ENCODE data around the gene INS. TPM values are rescaled to one million over a fixed set of nuclear protein-coding genes. Genes with fewer than 3 reads are reported as not detected.
A peak's percentile ranks its signal among the peaks of the same experiment; 100 is the strongest.

INS gene
- total and polyA plus RNA-seq, 2 of the 8 experiments (the other 6 are each of a cell fraction or from before 2014, with no cell fraction given) = not detected

GRCh38 chr11:2151500-2152257 is 9.3 kb downstream of the INS start:
- Histone ChIP-seq H2BK15ac (ENCODE audit: low read length) (no peak overlapping the region), H3K9me3 (ENCODE audit: insufficient read depth in 2 of 2, low read depth in 1 of 2, low read length in 1 of 2) (no peaks in the 10 kb centered on the region), H4K91ac (replicated peaks; ENCODE audit: insufficient read length, low read length) (no peak overlapping the region), H3K56ac (replicated peaks; ENCODE audit: insufficient read length, low read depth, low read length) (no peak overlapping the region), H3K79me1 (ENCODE audit: low read depth, low read length) (no peaks in the 10 kb centered on the region), H4K5ac (ENCODE audit: insufficient read length, low read depth, low read length) (no peak overlapping the region), H3K4ac (replicated peaks; ENCODE audit: insufficient read length, low read depth, low read length) (no peak overlapping the region), H3K27ac (ENCODE audit: low read depth, low read length) (no peak overlapping the region), H4K20me1 (replicated peaks in 1 of 2; ENCODE audit: control insufficient read depth in 1 of 2, insufficient read depth in 2 of 2, low read length in 2 of 2) (no peaks in the 10 kb centered on the region), H3K36me3 (ENCODE audit: control insufficient read depth in 2 of 4, insufficient read depth in 4 of 4, low read length in 3 of 4) (no peaks in the 10 kb centered on the region), H3K4me1 (replicated peaks in 1 of 4; ENCODE audit: control insufficient read depth in 3 of 4, insufficient read depth in 4 of 4, low read length in 3 of 4) (peaks cover 0 to 3% (median 2%) of the 10 kb centered on the region in 4 experiments; a peak in 4 of 7 replicates), H3K18ac (ENCODE audit: extremely low read depth, low read length) (no peak overlapping the region), H2AK5ac (ENCODE audit: low read depth, low read length) (no peak overlapping the region), H3K27me3 (replicated peaks in 1 of 4; ENCODE audit: control insufficient read depth in 3 of 4, extremely low read depth in 1 of 4, insufficient read depth in 3 of 4, low read length in 3 of 4) (peaks cover 17 to 35% (median 31%) of the 10 kb centered on the region in 4 experiments), H3K9ac (replicated peaks in 1 of 4; ENCODE audit: extremely low read depth in 1 of 4, low read depth in 3 of 4, low read length in 3 of 4) (no peak overlapping the region), H2BK20ac (ENCODE audit: low read length) (no peak overlapping the region), H3K4me2 (ENCODE audit: insufficient read depth in 1 of 2, low read depth in 2 of 2, low read length in 2 of 2) (peak overlapping the region; percentile 29 to 30; a peak in 3 of 4 replicates), H2AFZ (ENCODE audit: low read length) (no peak overlapping the region), H2BK120ac (replicated peaks; ENCODE audit: low read depth, low read length) (no peak overlapping the region), H4K8ac (ENCODE audit: extremely low read depth, insufficient read depth, low read length) (no peak overlapping the region; the same call in 1 of the 2 replicates), H3K4me3 (ENCODE audit: extremely low read depth in 1 of 4, insufficient read depth in 2 of 4, low read depth in 3 of 4, low read length in 4 of 4) (peak overlapping the region in 1 of 4 experiments; percentile 33; a peak in 2 of 8 replicates), H2BK5ac (ENCODE audit: low read depth, low read length) (no peak overlapping the region), H2BK12ac (ENCODE audit: low read depth, low read length) (0 out of 2 replicates have a peak overlapping the region, but pooled peaks have one; percentile 42), H3K23me2 (ENCODE audit: low read depth, low read length) (no peaks in the 10 kb centered on the region), H3K14ac (ENCODE audit: insufficient read length) (no peak overlapping the region), H3K23ac (ENCODE audit: insufficient read length) (no peak overlapping the region), H3K79me2 (ENCODE audit: control insufficient read depth in 1 of 2, insufficient read depth in 2 of 2, low read length in 2 of 2) (no peaks in the 10 kb centered on the region)
- 13% methylated on average over 22 of the region's 22 CpGs; no CpG with 5 or more reads in 1 of the 2 experiments for WGBS, 2 experiments (ENCODE audit: extremely low coverage in 1 of 2, insufficient coverage in 1 of 2, insufficient read length in 1 of 2, insufficient replicate concordance in 2 of 2, low coverage in 1 of 2, low lambda C conversion rate in 2 of 2, missing lambda C conversion rate in 1 of 2)
- peak in 1 of 2 experiments; percentile 91 for DNase-seq (ENCODE audit: low read depth in 1 of 2, low spot score in 2 of 2)
- ChIA-PET CTCF (ENCODE audit: partially characterized antibody) (interaction anchor here (0.6 to 18.5 kb wide), 93 partner anchors 14 to 759 kb away, joined by 3 to 551 read pairs (median 6); partner anchors contain the start of genes H19, IGF2, INS and KRTAP5-6), POLR2A (ENCODE audit: partially characterized antibody) (interaction anchor here (0.9 to 1.5 kb wide), 7 partner anchors 8 to 458 kb away, joined by 3 to 9 read pairs (median 3); no protein-coding TSS in a partner anchor)
- peak; percentile 90 for FAIRE-seq
- TF ChIP-seq CTCF (IDR thresholded peaks at IDR 0.05; ENCODE audit: control extremely low read depth in 1 of 3, insufficient read depth in 1 of 3, low read depth in 1 of 3, low read length in 3 of 3) (peak; percentile 66 to 84 (median 84)), NRF1 (IDR thresholded peaks at IDR 0.05; ENCODE audit: low read depth, low read length) (no peak), RAD21 (IDR thresholded peaks at IDR 0.05 in 1 of 2, conservative IDR thresholded peaks at IDR 0.05 in 1 of 2; ENCODE audit: low read depth in 2 of 2, low read length in 2 of 2) (peak; percentile 86 to 87), NANOG (IDR thresholded peaks at IDR 0.05; ENCODE audit: insufficient read depth, low read depth, low read length, poor library complexity, severe bottlenecking) (no peak), EGR1 (IDR thresholded peaks at IDR 0.05; ENCODE audit: borderline replicate concordance, low read depth, low read length) (no peak), YY1 (IDR thresholded peaks at IDR 0.05; ENCODE audit: low read depth, low read length) (no peak), CEBPB (IDR thresholded peaks at IDR 0.05; ENCODE audit: low read depth, low read length) (peak; percentile 72), EZH2 (IDR thresholded peaks at IDR 0.05; ENCODE audit: low read depth, low read length, severe bottlenecking) (no peak)

Measured in H1 (cell line).